ENCODE data around the gene CYB5D1.
"Not testable (repeated sequence)": the region's sequence is repeated elsewhere in the genome, so short reads cannot be mapped to it uniquely, and the experiment has no call there.

CYB5D1 gene

DNA sequence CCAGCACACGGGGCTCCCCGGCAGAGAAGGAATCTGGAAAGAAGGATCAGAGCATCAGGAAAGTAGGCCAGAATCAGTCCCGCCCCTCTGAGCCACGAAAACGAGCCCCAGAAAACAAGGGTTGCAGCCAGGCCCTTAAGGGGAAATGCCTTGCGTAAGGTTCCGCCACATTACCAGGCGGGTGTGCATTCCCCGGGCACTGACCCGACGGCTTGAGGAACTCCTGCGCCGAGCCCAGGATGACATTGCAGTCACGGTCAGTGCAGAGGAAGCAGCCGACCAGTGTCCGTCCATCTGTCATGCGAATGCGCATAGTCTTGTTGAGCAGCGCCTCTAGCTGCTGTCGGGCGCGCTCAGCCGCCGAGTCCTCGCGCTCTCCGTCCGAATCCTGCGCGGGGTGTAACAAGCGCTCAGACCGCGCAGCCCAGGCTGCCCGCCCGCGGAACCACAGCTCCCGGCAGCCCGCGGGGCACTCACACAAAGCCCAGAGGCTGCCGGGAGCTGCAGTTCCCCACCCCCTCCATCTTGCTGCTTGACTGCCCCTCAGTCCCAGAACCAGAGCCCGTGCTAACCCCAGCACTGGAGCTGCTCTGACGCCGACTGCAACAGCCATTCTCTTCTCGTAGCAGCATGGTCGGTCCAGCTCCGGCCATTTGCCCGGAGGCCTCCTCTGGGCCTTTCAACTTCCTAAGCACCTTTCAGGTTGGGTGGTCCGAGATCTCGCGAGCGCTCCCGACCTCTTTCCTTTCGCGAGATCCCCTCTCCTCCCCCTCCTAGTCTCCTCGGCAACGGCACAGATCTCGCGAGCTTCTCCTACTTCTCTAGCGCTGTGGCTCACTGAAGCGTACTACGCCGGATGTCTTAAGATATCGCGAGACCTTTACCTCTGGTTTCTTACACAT, 741 bp upstream of the CYB5D1 start, which contains the start of gene NAA38:
Gene NAA38 (minus strand): TSS at position 749 of the 902 bp plus-strand sequence. CDS start 96 bp downstream, at position 653.
- Histone ChIP-seq H3K27me3 (ENCODE audit: control insufficient read depth, insufficient read depth, low read length) (no peaks in the 10 kb centered on the region), H3K36me3 (ENCODE audit: control insufficient read depth, insufficient read depth, low read length) (peaks cover 4% of the 10 kb centered on the region), H3K9me3 (ENCODE audit: control insufficient read depth, low read length) (no peaks in the 10 kb centered on the region), H3K4me3 (ENCODE audit: low read length) (peak within 1 kb of the TSS; percentile 83), H3K4me1 (ENCODE audit: control insufficient read depth, insufficient read depth, low read length) (peaks cover 33% of the 10 kb centered on the region), H3K9ac (ENCODE audit: low read length) (peak within 1 kb of the TSS; percentile 66)

DNA sequence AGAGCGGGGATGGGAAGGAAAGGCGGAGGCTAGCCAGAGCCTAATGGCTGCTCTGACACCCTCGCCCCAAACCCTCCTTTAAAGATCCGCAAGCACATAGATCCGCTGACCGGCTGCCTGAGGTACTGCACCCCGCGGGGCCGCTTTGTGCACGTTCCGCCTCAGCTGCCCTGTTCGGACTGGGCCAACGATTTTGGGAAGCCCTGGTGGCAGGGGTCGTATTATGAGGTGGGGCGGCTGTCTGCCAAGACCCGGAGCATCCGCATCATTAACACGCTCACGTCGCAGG, 663 bp downstream of the CYB5D1 start:
- peak overlapping the region; percentile 66 for H3K9ac ChIP-seq (ENCODE audit: low read length)
- H3K4me1 ChIP-seq (ENCODE audit: control insufficient read depth, insufficient read depth, low read length): peaks cover 38% of the 10 kb centered on the region
- H3K4me3 ChIP-seq (ENCODE audit: low read length): peak overlapping the region; percentile 83

DNA sequence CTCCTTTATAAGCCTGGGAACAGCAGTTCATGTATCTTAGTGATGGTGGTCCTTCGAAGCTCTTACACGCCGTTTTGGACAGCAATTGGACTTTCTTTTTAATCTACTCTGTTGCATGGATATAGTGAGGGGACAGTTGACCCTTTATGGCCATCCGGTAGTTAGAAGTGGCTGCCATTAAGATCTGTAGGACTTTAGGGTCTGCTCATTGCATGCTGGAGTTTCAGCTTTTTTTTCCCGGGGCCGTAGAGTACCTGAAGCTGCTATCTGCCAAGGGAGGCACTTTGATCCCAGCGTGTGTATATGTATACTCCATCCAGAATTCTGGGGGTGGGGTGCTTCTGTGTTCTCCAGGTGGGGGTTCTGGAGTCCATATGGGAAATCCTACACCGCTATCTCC, 1.2 kb downstream of the CYB5D1 start:
- Histone ChIP-seq H3K4me3 (ENCODE audit: low read length) (no peak overlapping the region), H3K9me3 (ENCODE audit: control insufficient read depth, low read length) (no peaks in the 10 kb centered on the region), H3K36me3 (ENCODE audit: control insufficient read depth, insufficient read depth, low read length) (no peaks in the 10 kb centered on the region), H3K4me1 (ENCODE audit: control insufficient read depth, insufficient read depth, low read length) (peaks cover 38% of the 10 kb centered on the region), H3K9ac (ENCODE audit: low read length) (peak overlapping the region; percentile 66), H3K27me3 (ENCODE audit: control insufficient read depth, insufficient read depth, low read length) (no peaks in the 10 kb centered on the region)

More for the DNA sequence above, 663 bp downstream of the CYB5D1 start:
- H3K27me3 ChIP-seq (ENCODE audit: control insufficient read depth, insufficient read depth, low read length): no peaks in the 10 kb centered on the region
- H3K9me3 ChIP-seq (ENCODE audit: control insufficient read depth, low read length): no peaks in the 10 kb centered on the region
- no peaks in the 10 kb centered on the region for H3K36me3 ChIP-seq (ENCODE audit: control insufficient read depth, insufficient read depth, low read length)

DNA sequence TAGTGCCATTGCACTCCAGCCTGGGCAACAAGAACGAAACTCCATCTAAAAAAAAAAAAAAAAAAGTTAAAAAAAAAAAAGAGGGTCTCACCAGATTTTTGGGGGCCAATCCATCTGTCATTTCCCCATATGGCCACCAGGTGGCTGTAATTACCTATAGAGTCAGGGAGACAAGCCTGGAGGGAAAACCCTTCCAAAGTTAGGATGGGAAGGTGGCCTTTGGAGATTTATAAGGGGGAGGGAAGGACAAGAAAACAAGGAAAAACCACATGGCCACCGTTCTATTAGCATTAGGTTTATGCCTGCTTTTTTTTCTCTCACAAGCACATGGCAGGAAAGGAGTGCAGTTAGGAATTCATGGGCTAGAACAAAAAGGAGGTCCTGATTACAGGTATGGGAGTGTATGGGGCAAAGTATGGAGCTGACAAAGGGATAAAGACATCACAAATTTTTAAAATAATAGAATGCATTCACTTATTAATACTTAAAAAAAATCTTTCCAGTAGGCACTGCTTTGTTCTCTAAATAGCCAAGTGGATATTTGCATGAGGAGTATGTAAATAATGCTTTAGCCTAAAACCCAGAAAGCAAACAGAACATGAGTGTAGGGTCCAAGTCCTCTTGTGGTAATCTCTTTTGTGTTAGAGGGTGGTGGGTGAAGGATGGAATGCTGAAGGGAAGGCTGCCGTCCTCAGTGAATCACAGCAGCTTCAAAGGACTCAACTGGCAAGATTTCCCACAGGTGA, 5.1 kb downstream of the CYB5D1 start:
- H3K4me3 ChIP-seq (ENCODE audit: low read length): no peak overlapping the region
- no peaks in the 10 kb centered on the region for H3K27me3 ChIP-seq (ENCODE audit: control insufficient read depth, insufficient read depth, low read length)
- peaks cover 20% of the 10 kb centered on the region for H3K4me1 ChIP-seq (ENCODE audit: control insufficient read depth, insufficient read depth, low read length)
- no peaks in the 10 kb centered on the region for H3K9me3 ChIP-seq (ENCODE audit: control insufficient read depth, low read length)
- H3K9ac ChIP-seq (ENCODE audit: low read length): no peak overlapping the region
- H3K36me3 ChIP-seq (ENCODE audit: control insufficient read depth, insufficient read depth, low read length): no peaks in the 10 kb centered on the region

DNA sequence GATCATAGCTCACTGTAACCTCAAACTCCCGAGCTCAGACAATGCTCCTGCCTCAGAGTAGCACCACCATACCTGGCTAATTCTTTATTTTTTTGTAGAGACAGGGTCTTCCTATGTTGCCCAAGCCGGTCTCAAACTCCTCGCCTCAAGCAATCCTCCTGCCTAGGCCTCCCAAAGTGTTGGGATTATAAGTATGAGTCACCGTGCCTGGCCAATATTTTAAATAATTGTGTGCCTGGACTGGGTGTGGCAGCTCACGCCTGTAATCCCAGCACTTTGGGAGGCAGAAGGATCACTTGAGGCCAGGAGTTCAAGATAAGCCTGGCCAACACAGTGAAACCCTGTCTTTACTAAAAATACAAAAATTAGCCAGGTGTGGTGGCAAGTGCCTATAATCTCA, 6.6 kb downstream of the CYB5D1 start:
- not testable (repeated sequence) for H3K9ac ChIP-seq (ENCODE audit: low read length); H3K4me1 ChIP-seq (ENCODE audit: control insufficient read depth, insufficient read depth, low read length); H3K4me3 ChIP-seq (ENCODE audit: low read length); H3K9me3 ChIP-seq (ENCODE audit: control insufficient read depth, low read length); H3K27me3 ChIP-seq (ENCODE audit: control insufficient read depth, insufficient read depth, low read length); H3K36me3 ChIP-seq (ENCODE audit: control insufficient read depth, insufficient read depth, low read length)

DNA sequence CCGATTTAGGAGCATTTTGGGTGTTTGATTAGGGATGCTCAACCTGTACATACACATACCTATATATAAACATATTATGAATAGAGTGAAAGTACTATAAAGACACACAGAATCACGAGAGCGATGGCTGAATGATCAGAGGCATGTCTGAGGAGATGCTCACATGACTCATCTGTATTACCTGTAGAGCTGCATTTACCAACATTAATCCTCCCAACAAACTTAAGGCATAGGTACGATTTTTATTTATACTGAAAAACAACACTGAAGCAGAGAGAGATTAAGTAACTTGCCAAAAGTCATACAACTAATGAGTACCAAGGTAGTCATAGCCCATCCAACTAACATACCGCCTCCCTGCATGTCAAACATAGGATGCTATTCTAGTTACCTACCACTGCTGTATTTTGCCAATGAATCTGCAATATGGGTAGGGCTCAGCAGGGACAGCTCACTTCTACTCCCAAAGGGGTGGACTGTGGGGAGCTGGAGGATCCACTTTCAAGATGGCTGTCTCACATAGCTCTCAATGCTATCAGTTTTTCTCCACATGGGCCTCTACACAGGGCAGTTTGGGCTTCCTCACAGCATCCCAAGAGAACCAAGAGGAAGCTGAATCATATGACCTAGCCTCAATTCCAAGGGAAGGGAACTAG, 7.3 kb downstream of the CYB5D1 start:
- H3K4me1 ChIP-seq (ENCODE audit: control insufficient read depth, insufficient read depth, low read length): peaks cover 8% of the 10 kb centered on the region
- no peaks in the 10 kb centered on the region for H3K27me3 ChIP-seq (ENCODE audit: control insufficient read depth, insufficient read depth, low read length)
- no peak overlapping the region for H3K4me3 ChIP-seq (ENCODE audit: low read length)
- no peak overlapping the region for H3K9ac ChIP-seq (ENCODE audit: low read length)
- no peaks in the 10 kb centered on the region for H3K36me3 ChIP-seq (ENCODE audit: control insufficient read depth, insufficient read depth, low read length)
- H3K9me3 ChIP-seq (ENCODE audit: control insufficient read depth, low read length): no peaks in the 10 kb centered on the region

DNA sequence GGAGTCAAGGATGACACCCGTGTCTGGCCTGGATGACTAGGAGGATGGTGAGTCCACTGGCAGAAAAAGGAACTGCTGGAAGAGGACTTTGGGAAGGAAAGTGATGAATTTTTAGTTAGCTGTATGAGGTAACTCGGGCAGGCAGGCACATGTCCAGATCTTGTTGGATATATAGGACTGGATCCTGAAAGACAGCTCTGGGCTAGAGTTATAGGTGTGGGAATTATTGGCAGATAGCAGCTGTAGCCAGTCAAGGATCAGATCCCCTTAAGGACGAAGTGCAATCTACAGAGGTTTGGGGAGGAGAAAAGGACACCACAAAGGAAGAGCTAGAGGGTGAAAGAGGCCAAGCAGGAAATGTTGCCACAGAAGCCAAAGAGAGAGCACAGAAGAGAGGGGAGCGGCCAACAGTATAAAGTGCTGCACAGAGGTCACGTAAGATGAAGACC, 10.1 kb downstream of the CYB5D1 start:
- Histone ChIP-seq H3K4me1 (ENCODE audit: control insufficient read depth, insufficient read depth, low read length) (peaks cover 5% of the 10 kb centered on the region), H3K27me3 (ENCODE audit: control insufficient read depth, insufficient read depth, low read length) (no peaks in the 10 kb centered on the region), H3K9me3 (ENCODE audit: control insufficient read depth, low read length) (no peaks in the 10 kb centered on the region), H3K4me3 (ENCODE audit: low read length) (no peak overlapping the region), H3K36me3 (ENCODE audit: control insufficient read depth, insufficient read depth, low read length) (no peaks in the 10 kb centered on the region), H3K9ac (ENCODE audit: low read length) (no peak overlapping the region)

DNA sequence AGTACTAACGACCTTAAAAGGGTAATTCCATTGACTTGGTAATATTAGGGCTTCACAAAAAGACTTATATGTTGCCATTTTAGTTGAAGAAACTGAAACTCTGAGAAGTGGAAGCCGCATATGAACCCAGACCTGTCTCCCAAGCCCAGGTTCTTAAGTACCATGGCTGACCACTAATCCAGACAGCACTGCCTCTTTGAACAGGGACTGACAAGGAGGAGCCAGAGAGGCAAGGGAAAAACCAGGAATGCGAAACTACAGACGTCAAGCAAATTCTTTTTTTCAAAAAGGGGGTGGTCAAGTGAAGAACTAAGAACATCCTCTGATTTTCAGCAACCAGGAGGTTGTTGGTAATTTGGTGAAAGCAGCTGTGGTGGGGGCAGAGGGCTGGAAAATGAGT, 15.2 kb downstream of the CYB5D1 start:
- no peaks in the 10 kb centered on the region for H3K9me3 ChIP-seq (ENCODE audit: control insufficient read depth, low read length)
- no peak overlapping the region for H3K4me3 ChIP-seq (ENCODE audit: low read length)
- no peaks in the 10 kb centered on the region for H3K36me3 ChIP-seq (ENCODE audit: control insufficient read depth, insufficient read depth, low read length)
- no peaks in the 10 kb centered on the region for H3K27me3 ChIP-seq (ENCODE audit: control insufficient read depth, insufficient read depth, low read length)
- no peak overlapping the region for H3K9ac ChIP-seq (ENCODE audit: low read length)
- no peaks in the 10 kb centered on the region for H3K4me1 ChIP-seq (ENCODE audit: control insufficient read depth, insufficient read depth, low read length)

DNA sequence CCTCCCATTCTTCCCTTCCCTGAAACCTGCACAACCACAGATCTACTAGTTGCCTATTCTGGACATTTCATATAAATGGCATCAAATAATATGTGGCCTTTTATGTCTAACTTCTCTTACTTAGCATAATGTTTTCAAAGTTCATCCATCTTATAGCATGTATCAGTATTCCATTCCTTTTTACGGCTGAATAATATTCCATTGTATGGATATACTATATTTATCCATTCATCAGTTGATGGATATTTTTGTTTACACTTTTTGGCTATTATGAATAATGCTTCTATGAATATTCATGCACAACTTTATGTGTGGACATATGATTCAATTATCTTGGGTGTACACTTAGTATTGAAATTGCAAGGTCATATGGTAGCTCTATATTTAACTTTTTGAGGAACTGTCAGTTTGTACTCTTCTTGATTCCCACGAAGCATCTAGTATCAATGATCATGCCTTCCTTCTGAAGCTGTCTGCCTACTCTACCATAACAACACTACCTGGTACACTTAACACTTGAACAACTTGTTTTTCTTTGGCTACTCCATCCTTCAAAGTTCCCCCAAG, 18.1 kb downstream of the CYB5D1 start:
- Histone ChIP-seq H3K36me3 (ENCODE audit: control insufficient read depth, insufficient read depth, low read length) (no peaks in the 10 kb centered on the region), H3K4me3 (ENCODE audit: low read length) (no peak overlapping the region), H3K27me3 (ENCODE audit: control insufficient read depth, insufficient read depth, low read length) (no peaks in the 10 kb centered on the region), H3K9ac (ENCODE audit: low read length) (no peak overlapping the region), H3K4me1 (ENCODE audit: control insufficient read depth, insufficient read depth, low read length) (no peaks in the 10 kb centered on the region), H3K9me3 (ENCODE audit: control insufficient read depth, low read length) (no peaks in the 10 kb centered on the region)

DNA sequence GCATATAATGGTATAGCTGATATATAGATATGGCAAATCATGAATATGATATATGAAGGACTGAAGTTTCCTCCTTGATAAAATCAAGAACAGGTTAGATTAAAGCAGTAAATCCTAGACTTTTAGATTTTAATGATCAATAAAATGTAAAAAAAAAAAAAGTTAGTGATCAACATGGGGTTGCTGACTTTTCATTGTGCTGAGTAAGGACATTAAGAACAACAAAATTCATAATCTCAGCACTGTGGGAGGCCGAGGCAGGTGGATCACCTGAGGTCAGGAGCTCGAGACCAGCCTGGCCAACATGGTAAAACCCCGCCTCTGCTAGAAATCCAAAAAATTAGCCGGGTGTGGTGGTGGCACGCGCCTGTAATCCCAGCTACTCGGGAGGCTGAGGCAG, 20.4 kb downstream of the CYB5D1 start:
- Histone ChIP-seq H3K9me3 (ENCODE audit: control insufficient read depth, low read length) (no peaks in the 10 kb centered on the region), H3K27me3 (ENCODE audit: control insufficient read depth, insufficient read depth, low read length) (no peaks in the 10 kb centered on the region), H3K36me3 (ENCODE audit: control insufficient read depth, insufficient read depth, low read length) (no peaks in the 10 kb centered on the region), H3K4me1 (ENCODE audit: control insufficient read depth, insufficient read depth, low read length) (peaks cover 6% of the 10 kb centered on the region), H3K4me3 (ENCODE audit: low read length) (no peak overlapping the region), H3K9ac (ENCODE audit: low read length) (no peak overlapping the region)

DNA sequence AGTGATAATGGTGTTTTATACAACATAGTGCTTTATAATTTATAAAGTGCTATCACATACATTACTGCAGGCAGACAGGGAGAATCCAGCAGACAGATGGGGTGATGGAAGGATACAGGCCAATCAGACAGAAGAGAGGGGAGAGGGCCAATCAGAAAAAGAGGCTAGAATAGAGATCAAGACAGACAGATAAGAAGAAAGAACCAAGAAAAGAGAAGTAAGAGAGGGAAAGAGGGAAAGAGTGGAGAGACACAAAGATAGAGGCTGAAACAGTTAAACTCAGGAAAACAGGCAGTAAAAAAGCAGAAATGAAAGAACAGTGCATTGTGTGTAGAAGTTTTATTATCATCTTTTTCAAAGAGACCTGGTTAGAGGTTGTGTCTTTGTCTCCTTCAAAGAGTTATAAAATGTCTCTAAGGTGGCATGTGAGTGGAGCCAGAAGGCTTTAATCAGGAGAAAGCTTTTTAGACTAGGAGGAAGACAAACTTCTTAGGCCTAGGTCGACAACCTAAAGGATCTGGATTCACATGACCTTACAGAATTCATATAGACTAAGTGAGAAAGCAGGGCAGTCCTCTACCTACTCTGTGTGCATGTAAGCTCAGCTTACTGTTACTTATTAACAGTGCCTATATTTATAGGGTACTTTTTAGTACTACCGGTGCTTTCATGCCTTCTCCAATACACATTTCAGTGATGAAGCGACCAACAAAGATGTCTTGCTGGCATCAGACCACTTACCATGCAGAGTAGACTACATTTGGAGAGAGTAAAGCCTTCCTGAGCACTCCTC, 22.5 kb downstream of the CYB5D1 start:
- no peaks in the 10 kb centered on the region for H3K9me3 ChIP-seq (ENCODE audit: control insufficient read depth, low read length)
- H3K27me3 ChIP-seq (ENCODE audit: control insufficient read depth, insufficient read depth, low read length): no peaks in the 10 kb centered on the region
- H3K4me1 ChIP-seq (ENCODE audit: control insufficient read depth, insufficient read depth, low read length): peaks cover 6% of the 10 kb centered on the region
- H3K9ac ChIP-seq (ENCODE audit: low read length): no peak overlapping the region
- no peaks in the 10 kb centered on the region for H3K36me3 ChIP-seq (ENCODE audit: control insufficient read depth, insufficient read depth, low read length)
- no peak overlapping the region for H3K4me3 ChIP-seq (ENCODE audit: low read length)

All from mucosa of stomach (tissue), 1 donor.